Erythroblast (primary cell): ENCODE results near the gene MTNR1A.

Experiments used
- GATA1 ChIP-seq: IDR thresholded peaks from 2 replicates; pipeline ENCODE4 v1.6.1; 2011; ENCODE audit warnings: low read depth, mild to moderate bottlenecking, control low read depth, low read length, moderate library complexity
- POLR2A ChIP-seq: IDR thresholded peaks from 2 replicates; pipeline ENCODE4 v1.6.1; 2011; ENCODE audit warnings: mild to moderate bottlenecking, low read length

DNA sequence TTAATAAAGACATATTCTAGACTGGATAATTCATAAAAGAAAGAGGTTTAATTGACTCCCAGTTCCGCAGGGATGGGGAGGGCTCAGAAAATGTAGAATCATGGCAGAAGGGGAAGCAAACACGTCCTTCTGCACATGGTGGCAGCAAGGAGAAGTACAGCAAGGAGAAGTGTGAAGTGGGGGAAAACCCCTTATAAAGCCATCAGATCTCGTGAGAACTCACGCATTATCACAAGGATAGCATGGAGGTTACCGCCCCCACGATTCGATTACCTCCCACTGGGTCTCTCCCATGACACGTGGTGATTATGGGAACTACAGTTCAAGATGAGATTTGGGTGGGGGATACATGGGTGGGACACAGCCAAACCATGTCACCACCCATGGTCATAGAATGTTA, 58.3 kb downstream of the MTNR1A start:
- TF ChIP-seq POLR2A (no peak), GATA1 (no peak)
